Measurements from ENCODE around the gene ANKRD12.

- TF ChIP-seq POLR2A (IDR thresholded peaks at IDR 0.05) (no peak), CTCF (IDR thresholded peaks at IDR 0.05) (no peak), POLR2AphosphoS5 (IDR thresholded peaks at IDR 0.05) (no peak)
These were observed 182.8 kb downstream of the ANKRD12 start for GRCh38 chr18:9319333-9319732.
